ENCODE data around the gene ENSA.

DNA sequence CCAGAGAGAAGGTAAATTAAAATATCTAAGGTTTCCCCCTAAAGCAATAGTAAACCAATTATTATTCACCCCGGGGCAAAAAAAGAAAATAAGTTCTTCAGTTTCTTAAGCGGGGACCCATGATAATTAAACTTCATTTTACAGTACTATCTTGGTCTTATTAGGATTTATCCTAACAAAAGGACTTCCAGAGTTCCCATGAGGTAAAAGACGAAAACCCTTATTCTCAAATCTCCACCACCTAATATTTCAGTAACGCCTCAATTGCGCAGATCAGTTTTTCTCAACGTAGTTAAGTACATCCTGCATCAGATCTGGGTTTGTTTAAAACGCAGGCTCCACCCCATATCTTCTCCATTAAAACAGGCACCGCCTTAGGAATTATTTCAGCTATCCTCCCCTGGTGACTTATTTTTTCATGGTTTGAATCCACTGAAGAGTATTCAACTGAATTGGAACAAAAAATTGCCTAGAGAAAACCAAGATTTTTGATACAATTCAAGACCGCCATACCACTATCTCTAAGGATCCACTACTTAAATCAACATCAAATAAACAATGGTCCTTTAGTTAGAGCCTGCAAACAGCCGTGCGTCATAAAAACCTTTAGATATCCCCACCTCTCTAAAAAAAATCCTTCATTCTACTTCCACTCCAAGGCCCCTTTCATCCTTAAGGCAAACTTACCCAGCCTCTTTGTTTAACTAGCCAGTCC lies 51.7 kb downstream of the ENSA start:
- peak; percentile 66 for TF ChIP-seq POLR2AphosphoS5 (IDR thresholded peaks at IDR 0.05)
- TF ChIP-seq, protein P1, sequence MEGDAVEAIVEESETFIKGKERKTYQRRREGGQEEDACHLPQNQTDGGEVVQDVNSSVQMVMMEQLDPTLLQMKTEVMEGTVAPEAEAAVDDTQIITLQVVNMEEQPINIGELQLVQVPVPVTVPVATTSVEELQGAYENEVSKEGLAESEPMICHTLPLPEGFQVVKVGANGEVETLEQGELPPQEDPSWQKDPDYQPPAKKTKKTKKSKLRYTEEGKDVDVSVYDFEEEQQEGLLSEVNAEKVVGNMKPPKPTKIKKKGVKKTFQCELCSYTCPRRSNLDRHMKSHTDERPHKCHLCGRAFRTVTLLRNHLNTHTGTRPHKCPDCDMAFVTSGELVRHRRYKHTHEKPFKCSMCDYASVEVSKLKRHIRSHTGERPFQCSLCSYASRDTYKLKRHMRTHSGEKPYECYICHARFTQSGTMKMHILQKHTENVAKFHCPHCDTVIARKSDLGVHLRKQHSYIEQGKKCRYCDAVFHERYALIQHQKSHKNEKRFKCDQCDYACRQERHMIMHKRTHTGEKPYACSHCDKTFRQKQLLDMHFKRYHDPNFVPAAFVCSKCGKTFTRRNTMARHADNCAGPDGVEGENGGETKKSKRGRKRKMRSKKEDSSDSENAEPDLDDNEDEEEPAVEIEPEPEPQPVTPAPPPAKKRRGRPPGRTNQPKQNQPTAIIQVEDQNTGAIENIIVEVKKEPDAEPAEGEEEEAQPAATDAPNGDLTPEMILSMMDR (IDR thresholded peaks at IDR 0.05): peak in 1 of 4 experiments; percentile 4

All from prostate gland (tissue), 2 donors.